ENCODE data around the gene CTAG1B. TPM values are rescaled to one million over a fixed set of nuclear protein-coding genes. Genes with fewer than 3 reads are reported as not detected.
"Not testable (repeated sequence)": the region's sequence is repeated elsewhere in the genome, so short reads cannot be mapped to it uniquely, and the experiment has no call there.

The CTAG1B gene
- total RNA-seq, 1 donor from 2014 or later = not detected

- DNase-seq (no peak), ATAC-seq (ENCODE audit: poor library complexity) (no peak)
- intact Hi-C loops (cut with DNase I) = no loop called here
Observed at GRCh38 chrX:154596290-154596929, 22.7 kb downstream of the CTAG1B start.

GRCh38 chrX:154595559-154596249 lies 23.4 kb downstream of the CTAG1B start:
- intact Hi-C loops (cut with DNase I) = no loop called here
- DNase-seq = no peak

GRCh38 chrX:154594491-154594890 lies 24.6 kb downstream of the CTAG1B start:
- no peak for ATAC-seq (ENCODE audit: poor library complexity)
- DNase-seq = no peak
- intact Hi-C loops (cut with DNase I) = no loop called here

More at GRCh38 chrX:154595559-154596249, 23.4 kb downstream of the CTAG1B start:
- ATAC-seq (ENCODE audit: poor library complexity) = no peak

GRCh38 chrX:154593201-154593600 lies 25.9 kb downstream of the CTAG1B start:
- no peak for DNase-seq
- ATAC-seq (ENCODE audit: poor library complexity) = no peak
- intact Hi-C loops (cut with DNase I) = no loop called here

- DNase-seq (no peak), ATAC-seq (ENCODE audit: poor library complexity) (no peak)
- intact Hi-C loops (cut with DNase I) = no loop called here
Observed at GRCh38 chrX:154592505-154592904, 26.6 kb downstream of the CTAG1B start.

- DNase-seq; intact Hi-C loops (cut with DNase I); ATAC-seq (ENCODE audit: poor library complexity): not testable (repeated sequence)
Observed at GRCh38 chrX:154590415-154590814, 28.7 kb downstream of the CTAG1B start.

- ATAC-seq (ENCODE audit: poor library complexity); DNase-seq; intact Hi-C loops (cut with DNase I): not testable (repeated sequence)
Observed at GRCh38 chrX:154584585-154585183, 34.4 kb downstream of the CTAG1B start, which contains the start of gene CTAG1A. Gene CTAG1A (plus strand): TSS chrX:154585133. CDS start chrX:154585207, 74 bp downstream.

- intact Hi-C loops (cut with DNase I); DNase-seq: not testable (repeated sequence)
- ATAC-seq (ENCODE audit: poor library complexity) = peak; percentile 79
Observed at GRCh38 chrX:154582994-154583393, 36.1 kb downstream of the CTAG1B start.

GRCh38 chrX:154575076-154575475 lies 44.0 kb downstream of the CTAG1B start:
- DNase-seq; intact Hi-C loops (cut with DNase I): not testable (repeated sequence)
- ATAC-seq (ENCODE audit: poor library complexity) = peak; percentile 68

- ATAC-seq (ENCODE audit: poor library complexity); DNase-seq; intact Hi-C loops (cut with DNase I): not testable (repeated sequence)
Observed at GRCh38 chrX:154573061-154573460, 46.0 kb downstream of the CTAG1B start.

GRCh38 chrX:154570361-154570760 lies 48.7 kb downstream of the CTAG1B start:
- intact Hi-C loops (cut with DNase I); DNase-seq; ATAC-seq (ENCODE audit: poor library complexity): not testable (repeated sequence)

Other genes starting within 250 kb of the CTAG1B start
- 216 TPM for gene FLNA, start 244.6 kb downstream of the CTAG1B start, total RNA-seq
- gene EMD, start 240.0 kb downstream of the CTAG1B start, total RNA-seq = 49.2 TPM
- gene RPL10, start 220.9 kb downstream of the CTAG1B start, total RNA-seq = 2,020 TPM
- 57.7 TPM for gene DNASE1L1, start 210.0 kb downstream of the CTAG1B start, total RNA-seq
- gene TAFAZZIN, start 207.7 kb downstream of the CTAG1B start, total RNA-seq = 36.1 TPM
- 74.8 TPM for gene ATP6AP1, start 190.6 kb downstream of the CTAG1B start, total RNA-seq
- gene GDI1, start 182.1 kb downstream of the CTAG1B start, total RNA-seq = 70.3 TPM
- gene FAM50A, start 175.1 kb downstream of the CTAG1B start, total RNA-seq = 45.6 TPM
- 15.0 TPM for gene PLXNA3, start 161.0 kb downstream of the CTAG1B start, total RNA-seq
- 18.0 TPM for gene LAGE3, start 140.0 kb downstream of the CTAG1B start, total RNA-seq
- gene UBL4A, start 132.7 kb downstream of the CTAG1B start, total RNA-seq = 54.7 TPM
- gene SLC10A3, start 128.7 kb downstream of the CTAG1B start, total RNA-seq = 11.1 TPM
- 51.3 TPM for gene FAM3A, start 103.0 kb downstream of the CTAG1B start, total RNA-seq
- gene G6PD, start 72.4 kb downstream of the CTAG1B start, total RNA-seq = 9.3 TPM
- gene IKBKG, start 71.7 kb downstream of the CTAG1B start, total RNA-seq = 15.6 TPM
- gene CTAG1A, start 34.1 kb downstream of the CTAG1B start, total RNA-seq = not detected
- gene CTAG2, start 34.3 kb upstream of the CTAG1B start, total RNA-seq = not detected
- gene GAB3, start 131.8 kb upstream of the CTAG1B start, total RNA-seq = 11.9 TPM
- 21.2 TPM for gene DKC1, start 143.6 kb upstream of the CTAG1B start, total RNA-seq
- 37.7 TPM for gene MPP1, start 186.2 kb upstream of the CTAG1B start, total RNA-seq
- gene SMIM9, start 215.4 kb upstream of the CTAG1B start, total RNA-seq = not detected

Data from Right ventricle myocardium superior (tissue), 1 donor.